PC-3 (cell line): ENCODE measurements around the gene MBNL1.

ENCODE experiments used
- CTCF ChIP-seq: fragments of 300-600 bp; sonication (generic); conservative IDR thresholded peaks from 2 replicates; pipeline ENCODE4 v1.5.1; 2017; ENCODE audit warnings: antibody characterized with exemption, low read depth, mild to moderate bottlenecking, low read length
- EZH2 ChIP-seq: fragments of 300-600 bp; sonication (generic); IDR thresholded peaks from one replicate; pipeline ENCODE4 v1.6.1; 2017; ENCODE audit warnings: antibody characterized with exemption, mild to moderate bottlenecking, low read length; ENCODE audit not compliant: unreplicated experiment

- TF ChIP-seq CTCF (no peak), EZH2 (no peak)
Observed at GRCh38 chr3:152321200-152321954, 52.6 kb downstream of the MBNL1 start.
